NCI-H446 (cell line): ENCODE measurements around the gene SMIM33.
"Not testable (repeated sequence)": the region's sequence is repeated elsewhere in the genome, so short reads cannot be mapped to it uniquely, and the experiment has no call there.

Experiments used
- DNase-seq, 2 experiments: peaks; one replicate each; lab custom pipeline; 2025; lab: John Stamatoyannopoulos, UW

The SMIM33 gene

DNA sequence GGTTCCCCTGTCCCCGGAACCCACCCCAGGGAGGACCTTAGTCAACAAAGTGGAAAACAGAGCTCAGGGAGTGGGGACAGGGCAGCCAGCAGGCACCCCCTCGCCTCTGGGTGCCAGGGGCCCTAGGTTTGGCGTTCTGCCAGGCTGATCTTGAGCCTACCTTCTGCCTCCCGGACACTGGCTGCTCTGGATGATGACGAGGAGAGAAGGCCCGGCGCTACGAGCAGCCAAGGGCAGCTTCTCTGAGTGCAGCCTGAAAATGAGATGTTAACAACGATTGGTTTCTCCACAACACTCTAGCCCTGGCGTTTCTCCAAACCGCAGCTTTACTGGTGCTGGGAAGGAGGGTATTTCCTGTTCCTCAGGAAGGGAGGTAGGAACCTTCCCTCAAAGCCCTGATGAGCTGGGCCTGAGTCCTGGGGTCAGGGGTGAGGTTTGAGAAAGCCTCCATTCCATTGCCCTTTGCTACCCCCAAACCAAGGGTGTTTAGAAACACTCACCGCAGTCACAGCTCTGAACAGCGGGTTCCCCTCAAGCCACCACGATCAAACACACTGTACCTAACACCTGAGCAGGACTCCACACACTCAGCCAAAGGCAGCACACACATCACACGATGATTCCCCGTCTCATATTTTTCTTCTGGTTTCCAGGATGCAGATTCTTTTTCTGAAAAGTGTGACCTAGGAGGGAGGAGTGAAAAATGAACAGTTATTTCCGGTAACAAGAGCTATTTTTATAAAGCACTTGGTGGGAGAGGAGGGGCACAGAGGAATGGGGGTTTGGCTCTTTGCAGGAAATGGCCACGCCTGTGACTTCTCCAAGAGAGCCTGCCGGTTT, 11.5 kb downstream of the SMIM33 start, which contains the start of gene STING1:
STING1 (minus strand) TSS at position 709 of the 840 bp plus-strand sequence. CDS start 1,054 bp downstream, outside the sequence.
- DNase-seq = peak in 1 of 2 experiments; percentile 10

DNA sequence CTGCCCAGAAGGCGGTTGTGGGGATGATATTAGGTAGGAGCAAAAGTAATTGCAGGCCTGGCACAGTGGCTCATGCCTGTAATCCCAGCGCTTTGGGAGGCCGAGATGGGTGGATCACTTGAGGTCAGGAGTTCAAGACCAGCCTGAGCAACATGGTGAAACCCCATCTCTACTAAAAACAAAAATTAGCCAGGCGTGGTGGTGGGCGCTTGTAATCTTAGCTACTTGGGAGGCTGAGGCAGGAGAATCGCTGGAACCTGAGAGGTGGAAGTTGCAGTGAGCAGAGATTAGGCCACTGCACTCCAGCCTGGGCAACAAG, 12.0 kb downstream of the SMIM33 start:
- not testable (repeated sequence) for DNase-seq

DNA sequence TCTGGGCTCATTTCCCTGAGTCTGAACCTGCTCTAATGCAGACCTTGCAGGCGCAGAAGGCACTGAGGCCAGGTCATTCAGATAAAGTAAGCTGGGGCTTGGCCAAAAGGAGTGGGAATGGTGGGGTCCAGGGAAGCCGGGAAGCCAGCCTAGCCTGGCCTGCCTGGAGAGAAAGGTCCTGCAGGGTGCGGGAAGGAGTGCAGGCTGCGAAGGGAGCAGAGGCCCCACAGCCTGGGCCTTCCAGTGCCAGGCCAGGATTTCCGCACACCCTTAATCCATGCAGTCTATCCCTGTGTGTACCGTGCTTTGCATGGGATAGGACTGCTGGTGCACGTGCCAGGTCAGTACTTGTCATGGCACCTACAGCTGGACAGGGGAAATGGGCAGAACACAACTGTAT, 15.4 kb downstream of the SMIM33 start:
- no peak for DNase-seq

DNA sequence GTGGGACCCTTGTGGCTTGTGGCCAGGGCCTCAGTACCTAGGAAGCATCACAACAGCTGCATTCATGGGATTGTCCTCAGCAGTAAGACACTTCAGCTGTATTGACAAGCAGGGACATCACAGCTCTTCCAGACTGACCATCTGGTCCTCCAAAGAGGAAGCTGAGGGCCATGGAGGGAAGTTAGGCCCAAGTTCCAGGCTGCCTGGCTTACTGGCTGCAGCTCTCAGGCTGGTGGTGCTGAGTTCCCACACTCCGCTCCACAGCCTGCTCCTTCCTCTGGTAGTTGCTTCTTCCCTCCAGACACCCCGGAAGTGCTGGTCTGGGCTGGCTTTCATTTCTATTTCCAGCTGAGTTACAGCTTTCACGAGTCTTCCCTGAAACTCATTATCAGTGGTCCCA, 17.5 kb downstream of the SMIM33 start:
- DNase-seq = no peak

DNA sequence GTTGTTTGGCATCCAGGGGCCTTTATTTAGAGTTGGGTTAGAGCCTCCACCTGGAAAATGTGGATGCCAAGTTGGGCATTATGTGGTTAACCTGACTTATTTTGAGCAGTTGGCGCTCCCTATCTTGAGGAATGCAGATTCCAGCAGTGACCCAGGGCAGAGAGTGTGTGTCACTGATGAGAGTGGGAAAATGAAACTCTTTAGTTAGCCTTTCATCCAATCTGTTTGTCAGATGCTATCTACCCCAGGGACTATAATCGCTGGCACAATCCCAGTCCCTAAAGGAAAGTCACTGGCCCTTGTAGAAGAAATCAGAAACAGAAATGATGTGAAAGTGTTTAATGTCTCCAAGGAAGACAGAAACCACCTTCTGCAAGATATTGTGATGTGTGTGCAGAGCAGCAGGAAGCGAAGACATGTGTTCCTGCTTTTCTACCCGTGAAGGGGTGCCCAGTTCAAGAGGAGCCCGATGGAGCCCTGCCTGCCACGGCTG, 21.9 kb downstream of the SMIM33 start:
- no peak for DNase-seq

DNA sequence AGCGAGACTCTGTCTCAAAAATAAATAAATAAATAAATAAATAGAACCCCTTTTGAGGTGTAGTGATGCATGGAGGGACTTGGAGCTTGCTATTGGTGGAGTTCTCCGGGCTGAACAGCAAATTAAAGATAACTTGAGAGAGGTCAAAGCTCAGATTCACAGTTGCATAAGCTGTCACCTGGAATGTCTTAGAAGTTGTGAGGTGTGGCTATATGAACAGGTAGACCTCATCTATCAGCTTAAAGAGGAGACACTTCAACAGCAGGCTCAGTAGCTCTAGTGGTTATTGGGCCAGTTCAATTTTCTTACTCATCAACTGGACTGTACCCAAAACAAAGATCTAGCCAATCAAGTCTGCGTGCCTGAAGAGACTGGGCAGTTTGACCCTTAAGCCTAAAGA, 23.5 kb downstream of the SMIM33 start:
- DNase-seq = no peak

DNA sequence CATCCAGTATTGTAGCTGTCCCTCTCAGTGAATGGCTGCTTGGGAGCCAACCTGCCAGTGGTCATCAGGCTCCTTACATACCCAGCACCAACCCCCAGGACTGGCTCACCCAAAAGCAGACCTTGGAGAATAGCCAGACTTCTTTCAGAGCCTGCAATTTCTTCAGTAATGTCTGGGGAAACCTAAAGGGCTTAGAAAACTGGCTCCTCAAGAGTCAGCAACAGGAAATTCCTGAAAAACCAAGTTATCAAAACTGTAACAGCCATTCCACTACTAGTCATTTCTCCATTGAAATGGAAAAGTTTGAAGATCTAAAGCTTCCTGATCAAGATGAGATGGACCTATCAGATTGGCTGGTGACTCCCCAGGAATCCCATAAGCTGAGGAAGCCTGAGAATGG, 24.0 kb downstream of the SMIM33 start:
- DNase-seq = no peak

DNA sequence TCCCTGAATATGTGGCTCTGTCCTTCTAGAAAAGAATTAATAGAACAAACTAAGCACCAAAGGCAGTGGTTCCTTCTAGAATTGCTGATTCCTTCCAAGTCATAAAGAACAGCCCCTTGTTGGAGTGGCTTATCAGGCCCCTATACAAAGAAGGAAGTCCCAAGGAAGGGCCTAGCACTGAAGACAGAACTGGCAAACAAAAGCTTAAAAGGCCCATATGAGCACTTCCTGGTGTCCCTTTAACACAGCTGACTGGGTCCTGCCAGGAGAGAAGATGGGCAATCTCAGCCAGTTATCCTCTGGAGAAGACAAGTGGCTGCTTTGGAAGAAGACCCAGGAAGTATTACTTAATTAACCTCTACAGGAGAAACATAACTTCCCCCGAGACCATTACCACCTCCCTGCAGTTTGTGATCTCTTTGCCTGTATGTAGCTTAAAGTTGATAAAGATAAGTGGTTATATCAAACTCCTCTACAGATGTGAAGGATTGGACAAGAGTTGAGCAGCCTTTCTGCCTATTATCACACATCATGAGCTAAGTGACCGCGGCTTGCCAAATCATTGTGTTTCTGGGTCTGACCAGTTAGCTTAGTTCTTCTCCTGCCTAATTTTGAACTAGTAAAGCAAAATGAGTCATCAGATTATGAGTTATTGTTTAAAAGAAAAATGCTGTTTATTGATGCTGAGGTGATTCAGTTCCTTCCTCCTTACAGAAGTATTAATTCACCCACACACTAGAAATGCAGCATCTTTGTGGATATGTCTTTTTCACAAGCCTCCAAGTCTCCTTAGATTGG, 25.0 kb downstream of the SMIM33 start:
- no peak for DNase-seq

DNA sequence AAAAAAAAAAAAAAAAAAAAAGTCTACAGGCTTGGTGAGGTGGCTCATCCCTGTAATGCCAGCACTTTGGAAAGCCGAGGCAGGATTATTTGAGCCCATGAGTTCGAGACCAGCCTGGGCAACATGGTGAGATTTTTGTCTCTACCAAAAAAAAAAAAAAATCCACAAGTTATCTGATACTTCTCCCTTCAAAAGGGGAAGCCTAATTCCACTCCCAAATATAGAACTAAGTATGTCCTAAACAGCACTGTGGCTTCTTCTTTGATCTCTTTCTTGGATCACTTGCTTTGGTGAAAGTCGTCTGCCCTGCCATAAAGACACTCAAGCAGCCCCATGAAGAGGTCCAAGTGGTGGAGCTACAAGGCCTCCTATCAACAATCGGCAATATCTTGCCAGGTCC, 30.6 kb downstream of the SMIM33 start:
- DNase-seq = no peak

DNA sequence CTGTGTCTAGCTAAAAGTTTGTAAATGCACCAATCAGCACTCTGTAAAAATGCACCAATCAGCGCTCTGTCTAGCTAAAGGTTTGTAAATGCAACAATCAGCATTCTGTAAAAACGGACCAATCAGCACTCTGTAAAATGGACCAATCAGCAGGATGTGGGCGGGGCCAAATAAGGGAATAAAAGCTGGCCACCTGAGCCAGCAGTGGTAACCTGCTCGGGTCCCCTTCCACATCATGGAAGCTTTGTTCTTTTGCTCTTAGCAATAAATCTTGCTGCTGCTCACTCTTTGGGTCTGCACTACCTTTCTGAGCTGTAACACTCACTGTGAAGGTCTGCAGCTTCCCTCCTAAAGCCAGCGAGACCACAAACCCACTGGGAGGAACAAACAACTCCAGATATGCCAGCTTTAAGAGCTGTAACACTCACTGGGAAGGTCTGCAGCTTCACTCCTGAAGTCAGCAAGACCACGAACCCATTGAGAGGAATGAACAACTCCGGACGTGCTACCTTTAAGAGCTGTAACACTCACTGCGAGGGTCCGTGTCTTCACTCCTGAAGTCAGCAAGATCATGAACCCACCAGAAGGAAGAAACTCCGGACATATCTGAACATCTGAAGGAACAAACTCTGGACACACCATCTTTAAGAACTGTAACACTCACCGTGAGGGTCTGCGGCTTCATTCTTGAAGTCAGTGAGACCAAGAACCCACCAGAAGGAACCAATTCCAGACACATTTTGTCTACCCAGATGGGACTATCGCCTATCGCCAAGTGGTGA, 32.4 kb downstream of the SMIM33 start:
- DNase-seq = not testable (repeated sequence)

DNA sequence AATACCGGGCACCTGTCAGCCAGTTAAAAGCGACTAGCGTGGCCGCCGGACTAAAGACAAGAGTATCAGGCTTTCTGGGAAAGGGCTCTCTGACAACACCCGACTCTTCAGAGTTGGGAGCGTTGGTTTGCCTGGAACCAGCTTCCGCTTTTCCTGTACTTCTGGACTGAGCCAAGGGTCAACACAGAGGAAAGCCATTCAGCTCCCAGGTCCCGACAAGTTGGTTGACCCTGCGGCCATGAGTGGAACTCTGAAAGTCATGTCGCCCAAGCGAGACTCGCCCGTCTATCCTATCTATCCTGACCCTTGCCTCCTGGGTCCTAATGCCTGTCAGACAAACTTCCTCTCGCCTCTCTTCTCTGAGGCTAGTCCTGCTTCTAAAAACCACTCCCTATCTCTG, 33.1 kb downstream of the SMIM33 start:
- not testable (repeated sequence) for DNase-seq

DNA sequence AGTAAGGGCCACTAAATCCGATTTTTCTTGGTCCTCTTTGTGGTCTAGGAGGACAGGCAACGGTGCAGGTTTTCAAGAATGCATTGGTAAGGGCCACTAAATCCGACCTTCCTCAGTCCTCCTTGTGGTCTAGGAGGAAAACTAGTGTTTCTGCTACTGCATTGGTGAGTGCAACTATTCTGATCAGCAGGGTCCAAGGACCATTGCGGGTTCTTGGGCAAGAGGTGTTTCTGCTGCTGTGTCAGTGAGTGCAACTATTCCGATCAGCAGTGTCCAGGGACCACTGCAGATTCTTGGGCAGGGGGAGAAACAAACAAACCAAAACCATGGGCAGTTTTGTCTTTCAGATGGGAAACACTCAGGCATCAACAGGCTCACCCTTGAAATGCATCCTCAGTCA, 33.9 kb downstream of the SMIM33 start:
- not testable (repeated sequence) for DNase-seq

DNA sequence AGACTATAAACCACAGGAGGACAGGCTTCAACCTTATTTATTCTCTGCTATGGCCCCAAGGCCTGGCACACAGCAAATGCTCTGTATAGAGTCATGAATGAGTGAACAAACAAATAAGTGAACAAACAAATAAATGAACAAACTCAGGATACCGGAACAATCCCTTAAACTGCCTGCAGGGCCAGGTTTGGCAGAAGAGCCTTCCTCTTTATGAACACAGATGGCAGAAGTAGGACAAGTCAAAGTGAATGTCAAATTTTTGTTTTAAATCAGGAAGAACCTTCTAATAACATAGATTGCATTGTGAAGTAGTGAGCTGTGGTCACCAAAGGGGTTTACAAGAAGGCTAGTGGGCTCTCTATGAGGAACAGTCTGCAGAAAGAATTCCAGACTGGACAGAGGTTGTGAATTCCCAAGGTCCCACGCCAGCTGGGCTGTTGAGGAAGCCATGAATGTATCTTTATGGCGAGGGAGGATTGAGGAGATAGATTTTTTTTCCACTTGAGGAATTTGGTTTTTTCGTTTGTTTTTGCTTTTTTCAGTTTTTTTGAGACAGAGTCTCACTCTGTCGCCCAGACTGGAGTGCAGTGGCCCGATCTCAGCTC, 42.1 kb downstream of the SMIM33 start:
- DNase-seq = no peak

DNA sequence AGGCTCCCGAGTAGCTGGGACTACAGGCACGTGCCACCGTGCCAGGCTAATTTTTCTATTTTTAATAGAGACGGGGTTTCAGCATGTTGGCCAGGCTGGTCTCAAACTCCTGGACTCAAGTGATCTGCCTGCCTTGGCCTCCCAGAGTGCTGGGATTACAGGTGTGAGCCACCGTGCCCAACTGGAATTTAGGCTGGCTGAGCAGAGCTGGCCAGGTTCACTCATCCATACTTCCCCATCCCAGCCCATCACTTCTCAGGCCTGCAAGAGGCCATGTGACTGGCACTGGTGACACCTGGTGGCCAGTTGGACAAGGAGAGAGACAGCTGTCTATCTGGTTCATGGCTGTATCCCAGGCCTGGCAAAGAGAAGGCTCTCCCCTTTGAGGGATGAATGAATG, 42.6 kb downstream of the SMIM33 start:
- DNase-seq = peak; percentile 13 to 72

DNA sequence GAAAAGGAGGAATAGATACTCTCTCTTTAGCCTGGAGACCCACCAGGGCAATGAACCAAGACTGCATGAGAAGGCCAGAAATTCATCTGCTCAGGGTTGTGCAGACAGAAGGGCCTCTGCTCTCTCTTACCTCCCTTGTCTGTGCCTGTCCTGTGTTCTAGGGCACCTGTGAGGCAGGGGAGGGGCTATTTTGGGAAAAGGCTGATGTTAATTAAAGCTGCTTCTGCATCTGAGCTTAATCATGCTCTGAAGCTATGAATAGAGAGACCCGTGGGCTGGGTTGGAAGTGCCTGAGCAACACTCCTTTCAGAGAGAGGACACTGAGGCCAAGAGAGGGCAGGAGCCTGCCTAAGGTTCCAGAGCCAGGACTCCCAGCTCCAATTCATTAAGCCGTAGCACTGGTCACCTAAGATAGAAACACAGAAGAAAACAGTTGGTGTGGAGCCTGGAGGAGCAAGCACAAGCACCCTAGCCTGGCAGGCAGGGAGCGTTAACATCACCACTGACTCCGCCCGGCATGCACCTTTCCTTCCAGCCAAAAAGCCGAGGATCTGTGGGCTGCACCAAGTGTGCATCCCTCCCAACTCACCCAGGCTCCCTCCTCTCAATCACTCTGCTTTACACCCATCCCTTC, 43.2 kb downstream of the SMIM33 start:
- no peak for DNase-seq

DNA sequence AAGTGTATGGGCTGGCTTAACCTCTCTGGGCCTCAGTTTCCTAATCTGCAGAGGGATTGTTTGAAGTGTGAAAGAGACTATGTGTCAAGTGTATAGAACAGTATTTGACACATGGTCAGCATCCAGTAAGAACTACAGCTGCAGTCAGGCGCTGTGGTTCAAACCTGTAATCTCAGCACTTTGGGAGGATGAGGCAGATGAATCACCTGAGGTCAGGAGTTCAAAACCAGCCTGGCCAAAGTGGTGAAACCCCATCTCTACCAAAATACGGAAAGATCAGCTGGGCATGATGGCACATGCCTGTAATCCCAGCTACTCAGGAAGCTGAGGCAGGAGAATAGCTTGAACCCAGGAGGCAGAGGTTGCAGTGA, 43.7 kb downstream of the SMIM33 start:
- no peak for DNase-seq

DNA sequence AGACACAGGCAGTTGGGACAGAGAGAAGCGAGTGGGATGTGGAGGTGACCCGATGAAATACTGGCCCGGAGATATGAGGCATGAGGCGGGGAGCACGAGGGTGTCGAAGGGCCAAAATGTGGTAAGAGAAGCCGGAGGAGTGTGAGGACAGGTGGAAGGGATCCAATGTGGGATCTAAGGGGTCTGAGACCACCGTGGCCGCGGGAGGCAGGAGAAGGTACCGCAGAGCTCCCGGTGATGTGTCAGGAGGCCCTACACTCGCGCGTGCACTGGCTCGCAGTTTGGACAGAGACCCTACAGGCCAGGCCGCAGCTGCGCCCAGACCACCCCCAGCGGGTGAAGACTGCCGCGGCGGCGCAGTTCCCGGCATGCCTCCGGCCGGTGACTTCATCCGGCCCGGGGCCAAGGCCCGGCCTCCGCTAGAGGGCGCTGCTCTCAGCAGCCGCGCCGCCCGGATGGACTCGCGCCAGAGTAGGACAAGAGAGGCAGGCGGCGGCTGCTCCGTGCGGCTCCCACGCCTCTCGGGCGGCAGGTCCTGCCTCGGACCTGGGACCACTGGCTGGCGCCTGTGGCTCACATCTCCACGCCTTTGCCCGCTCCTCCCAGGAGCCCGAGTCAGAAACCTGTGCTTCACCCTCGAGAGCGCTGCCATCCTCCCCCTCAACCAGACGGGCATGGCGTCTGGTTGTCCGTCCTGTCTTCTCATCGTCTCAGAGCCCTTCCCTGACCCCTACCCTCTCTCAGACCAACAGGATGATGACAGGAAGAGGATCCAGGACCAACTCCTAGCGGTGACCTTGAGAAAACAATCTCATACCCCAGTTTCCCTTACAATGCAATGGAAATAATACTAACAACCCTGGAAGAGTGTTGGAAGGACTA, 47.1 kb downstream of the SMIM33 start:
- peak; percentile 53 to 94 for DNase-seq
